WTC11 (cell line): Measurements from ENCODE around the gene NATD1.

ENCODE experiments used
- CREB1 ChIP-seq: sonication (generic); formaldehyde crosslinking; IDR thresholded peaks from 2 replicates; pipeline ENCODE4 v1.8.0; 2023; ENCODE audit warnings: mild to moderate bottlenecking, missing genetic modification reagents
- IRF2 ChIP-seq: sonication (generic); formaldehyde crosslinking; IDR thresholded peaks from 2 replicates; pipeline ENCODE4 v1.8.0; 2022; ENCODE audit warnings: low read depth, missing genetic modification reagents, borderline replicate concordance
- USF2 ChIP-seq: sonication (generic); formaldehyde crosslinking; IDR thresholded peaks from 2 replicates; pipeline ENCODE4 v1.8.1; 2023; ENCODE audit warnings: mild to moderate bottlenecking, missing genetic modification reagents, moderate library complexity

GRCh38 chr17:21293831-21294210 is 40.6 kb upstream of the NATD1 start:
- TF ChIP-seq USF2 (no peak), IRF2 (no peak), CREB1 (CRISPR knock-in tag) (no peak)
